HG02970 (cell line): Measurements from ENCODE around the gene MGAT3.
"Not testable (repeated sequence)": the region's sequence is repeated elsewhere in the genome, so short reads cannot be mapped to it uniquely, and the experiment has no call there.

Experiments
- ATAC-seq: cut with Tn5 transposase; IDR thresholded peaks from one replicate; pipeline ENCODE4 v1.9.1; 2021; ENCODE audit warnings: mild to moderate bottlenecking, moderate library complexity, moderate number of reproducible peaks; ENCODE audit not compliant: unreplicated experiment, low FRiP score

MGAT3 gene

DNA sequence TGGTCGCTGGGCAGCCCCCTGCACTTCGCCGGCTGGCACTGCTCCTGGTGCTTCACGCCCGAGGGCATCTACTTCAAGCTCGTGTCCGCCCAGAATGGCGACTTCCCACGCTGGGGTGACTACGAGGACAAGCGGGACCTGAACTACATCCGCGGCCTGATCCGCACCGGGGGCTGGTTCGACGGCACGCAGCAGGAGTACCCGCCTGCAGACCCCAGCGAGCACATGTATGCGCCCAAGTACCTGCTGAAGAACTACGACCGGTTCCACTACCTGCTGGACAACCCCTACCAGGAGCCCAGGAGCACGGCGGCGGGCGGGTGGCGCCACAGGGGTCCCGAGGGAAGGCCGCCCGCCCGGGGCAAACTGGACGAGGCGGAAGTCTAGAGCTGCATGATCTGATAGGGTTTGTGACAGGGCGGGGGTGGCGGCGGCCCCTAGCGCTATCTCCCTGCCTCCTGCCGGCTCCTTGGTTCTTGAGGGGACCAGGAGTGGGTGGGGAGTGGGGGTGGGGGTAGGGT is 31.8 kb downstream of the MGAT3 start:
- ATAC-seq: no peak

DNA sequence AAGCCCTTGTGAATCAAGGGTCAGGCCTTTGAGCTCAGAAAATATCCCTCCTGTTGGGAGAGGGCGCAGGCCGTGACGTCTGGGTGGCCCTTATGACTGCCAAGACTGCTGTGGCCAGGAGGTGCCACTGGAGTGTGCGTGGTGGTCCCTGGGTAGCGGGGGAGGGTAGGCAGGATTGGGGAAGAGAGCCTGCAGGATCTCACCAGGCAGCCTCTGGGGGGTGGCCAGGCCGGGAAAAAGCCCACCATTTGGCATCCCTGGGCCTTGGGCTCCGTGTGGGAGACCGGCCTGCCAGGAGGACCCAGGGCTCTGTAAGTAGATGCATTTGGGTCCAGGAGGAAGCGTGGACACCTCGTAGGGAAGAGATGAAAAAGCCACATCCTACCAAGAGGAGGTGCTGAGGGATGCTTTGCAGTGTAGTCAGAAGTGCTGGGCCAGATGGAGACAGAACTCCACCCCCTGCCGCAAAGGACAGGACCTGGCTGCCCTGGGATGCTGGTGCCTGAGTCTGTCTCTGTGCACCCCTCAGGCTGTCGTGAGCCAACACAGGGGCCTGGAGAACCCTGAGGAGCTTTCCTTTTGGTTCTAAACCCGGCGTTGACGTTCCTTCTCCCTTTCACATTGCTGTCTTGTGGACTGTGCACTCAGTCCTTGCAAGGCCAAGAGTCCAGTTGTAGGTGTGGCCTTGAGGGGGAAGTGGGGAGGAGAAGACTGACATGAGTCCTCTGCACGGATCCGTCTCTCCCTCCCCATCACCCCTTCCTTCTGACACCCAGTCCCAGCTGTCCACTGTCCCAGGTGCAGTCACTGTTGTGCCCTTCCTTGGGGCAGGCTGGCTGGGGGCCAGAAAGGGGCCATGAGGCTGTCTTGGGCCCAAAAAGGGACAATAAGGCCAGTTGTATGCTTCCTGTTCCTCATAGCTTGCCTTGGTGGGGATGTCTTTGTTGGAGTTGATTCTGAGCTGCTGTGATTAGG is 32.6 kb downstream of the MGAT3 start:
- no peak for ATAC-seq

DNA sequence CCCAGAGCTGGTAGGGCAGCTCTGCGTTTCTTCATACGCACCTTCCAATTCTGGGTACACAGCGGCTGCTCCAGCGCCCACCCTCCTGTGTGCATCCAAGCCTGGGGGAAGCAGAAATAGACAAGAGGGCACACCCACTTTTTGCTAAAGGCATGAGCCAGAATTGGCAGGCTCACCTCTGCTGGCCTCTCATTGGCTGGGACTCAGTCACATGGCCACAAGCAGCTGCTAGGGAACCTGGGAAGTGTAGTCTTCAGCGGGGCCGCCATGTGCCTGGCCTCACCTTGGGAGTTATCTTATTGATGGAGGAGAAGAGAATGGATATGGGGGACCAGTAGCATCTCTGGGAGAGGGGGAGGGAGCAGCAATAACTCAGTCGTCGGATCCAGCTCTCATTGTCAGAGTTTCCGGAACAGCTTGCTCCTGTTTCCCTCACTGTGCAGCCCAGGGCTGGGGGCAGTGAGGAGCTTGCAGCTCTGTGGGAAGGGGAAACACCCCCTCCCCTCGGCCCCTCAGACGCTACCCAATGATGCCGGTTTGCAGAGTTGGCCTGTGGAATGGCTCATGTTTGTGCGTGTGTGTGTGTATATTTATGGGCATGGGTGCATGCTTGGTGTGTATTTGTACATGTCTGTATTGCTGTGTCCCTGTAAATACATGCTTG is 33.5 kb downstream of the MGAT3 start:
- ATAC-seq: no peak

DNA sequence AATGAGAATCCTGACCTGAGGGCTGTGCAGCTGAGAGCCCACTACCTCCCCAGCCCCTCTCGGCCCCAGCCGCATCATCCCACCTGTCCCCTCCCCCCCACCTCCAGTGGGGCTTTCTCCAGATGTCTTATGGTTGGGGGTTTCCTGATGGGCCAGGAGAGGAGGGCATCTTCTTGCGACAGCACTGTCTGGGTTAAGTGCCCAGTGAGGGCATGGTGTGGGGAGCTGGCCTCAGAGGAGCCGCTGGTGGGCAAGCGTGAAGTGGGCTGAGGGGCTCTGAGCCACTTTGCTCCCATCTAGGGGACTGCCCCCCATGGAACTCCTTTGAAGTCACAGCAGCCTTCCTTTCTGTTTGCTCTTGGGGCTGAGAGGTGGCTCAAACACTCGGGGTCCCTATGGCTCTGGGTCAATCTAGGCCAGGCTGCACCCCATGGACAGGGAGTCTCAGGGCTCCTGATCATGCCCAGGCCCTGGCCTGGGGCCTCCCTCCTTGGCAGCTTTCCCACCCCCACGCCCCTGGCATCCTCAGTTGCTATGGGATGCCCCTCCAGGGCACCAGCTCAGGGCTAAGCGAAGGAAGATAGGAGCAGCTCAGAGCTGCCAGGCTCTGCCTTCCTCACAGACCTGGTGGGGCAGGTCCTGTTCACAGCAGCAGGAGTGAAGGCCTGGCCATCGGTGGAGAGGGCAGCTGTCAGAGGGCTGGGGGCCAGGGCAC is 34.3 kb downstream of the MGAT3 start:
- no peak for ATAC-seq

DNA sequence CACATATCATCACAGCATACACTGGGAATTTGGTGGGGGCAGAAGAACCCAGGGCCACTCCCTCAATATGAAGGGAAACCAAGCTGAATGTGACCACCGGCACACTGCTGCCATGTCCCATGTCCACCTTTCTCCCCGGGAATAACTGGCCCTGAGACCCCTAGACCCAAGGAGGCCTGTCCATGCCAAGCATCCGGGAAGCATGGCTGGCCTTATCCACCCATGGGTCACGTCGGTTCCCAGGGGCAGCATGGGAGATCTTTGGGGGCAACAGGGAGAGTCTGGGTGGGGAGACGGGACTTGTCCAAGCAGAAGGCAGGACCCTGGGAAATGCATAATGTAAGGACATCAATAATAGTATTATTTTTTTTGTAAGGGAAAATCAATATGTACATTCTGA is 34.9 kb downstream of the MGAT3 start:
- ATAC-seq: no peak

DNA sequence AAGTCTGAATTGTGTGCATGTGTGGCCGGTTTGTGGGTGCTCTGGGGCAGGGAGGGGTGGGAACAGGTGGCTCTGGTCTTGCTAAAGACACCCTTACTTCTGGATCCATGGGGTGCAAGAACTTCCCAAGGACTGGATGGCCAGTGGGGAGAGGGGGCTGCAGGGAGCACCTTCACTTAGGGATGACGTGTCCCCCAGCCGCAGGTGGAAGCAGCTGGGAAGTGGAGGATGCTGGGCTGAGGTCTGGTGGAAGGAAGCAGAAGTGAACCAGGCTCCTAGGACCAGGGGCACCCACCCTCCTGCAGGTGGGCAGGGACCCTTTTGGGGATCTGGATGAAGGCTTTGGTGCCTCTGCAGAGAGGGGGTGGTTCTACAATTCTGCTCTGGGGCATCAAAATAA is 35.4 kb downstream of the MGAT3 start:
- no peak for ATAC-seq

DNA sequence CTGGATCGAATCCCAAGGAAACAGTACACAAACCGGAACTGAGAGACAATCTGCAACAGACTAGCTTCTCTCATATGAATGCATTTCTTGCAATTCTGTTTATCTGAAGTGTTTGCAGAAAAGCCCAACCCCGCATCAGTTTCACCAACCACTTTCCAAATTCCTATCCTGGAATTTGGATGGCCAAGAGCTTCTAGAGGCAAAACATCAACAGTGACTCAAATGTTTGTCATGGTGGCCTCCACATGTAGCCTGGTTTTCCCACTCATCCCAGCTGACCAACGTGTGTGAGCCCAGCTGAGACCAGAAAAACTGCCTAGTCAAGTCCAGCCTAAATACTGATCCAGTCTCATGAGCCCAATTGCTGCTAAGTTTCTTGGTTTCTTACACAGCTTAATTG is 36.9 kb downstream of the MGAT3 start:
- ATAC-seq: no peak

DNA sequence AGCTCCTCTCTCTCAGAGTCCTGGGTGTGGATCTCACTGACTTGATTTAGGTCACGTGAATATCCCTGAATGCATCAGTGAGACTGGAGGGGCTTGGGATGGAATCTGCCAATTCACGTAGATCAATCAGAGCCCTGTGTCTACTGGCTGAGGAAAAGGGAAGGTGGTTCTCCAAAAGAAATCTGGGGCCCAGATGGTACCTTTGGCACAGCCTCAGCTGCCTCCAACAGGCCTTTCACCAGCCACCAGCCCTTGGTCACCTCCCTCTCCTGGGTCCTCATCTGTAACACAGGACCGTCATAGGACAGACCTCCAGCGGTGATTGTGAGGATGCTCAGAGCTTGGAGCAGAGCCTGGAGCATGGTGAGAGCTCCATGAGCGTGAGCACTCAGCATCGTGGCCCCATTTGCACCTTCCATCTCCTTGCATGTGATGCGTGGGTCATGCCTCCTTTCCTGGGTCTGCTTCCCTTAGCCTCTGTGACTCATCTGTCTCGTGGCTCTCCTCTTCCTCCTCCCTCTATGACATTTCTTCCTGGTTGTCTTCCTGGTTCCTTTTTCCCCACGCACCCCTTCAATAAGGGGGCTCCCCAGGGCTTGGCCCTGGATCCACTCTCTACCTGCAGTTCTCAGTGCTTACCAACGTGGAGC is 37.8 kb downstream of the MGAT3 start:
- no peak for ATAC-seq

DNA sequence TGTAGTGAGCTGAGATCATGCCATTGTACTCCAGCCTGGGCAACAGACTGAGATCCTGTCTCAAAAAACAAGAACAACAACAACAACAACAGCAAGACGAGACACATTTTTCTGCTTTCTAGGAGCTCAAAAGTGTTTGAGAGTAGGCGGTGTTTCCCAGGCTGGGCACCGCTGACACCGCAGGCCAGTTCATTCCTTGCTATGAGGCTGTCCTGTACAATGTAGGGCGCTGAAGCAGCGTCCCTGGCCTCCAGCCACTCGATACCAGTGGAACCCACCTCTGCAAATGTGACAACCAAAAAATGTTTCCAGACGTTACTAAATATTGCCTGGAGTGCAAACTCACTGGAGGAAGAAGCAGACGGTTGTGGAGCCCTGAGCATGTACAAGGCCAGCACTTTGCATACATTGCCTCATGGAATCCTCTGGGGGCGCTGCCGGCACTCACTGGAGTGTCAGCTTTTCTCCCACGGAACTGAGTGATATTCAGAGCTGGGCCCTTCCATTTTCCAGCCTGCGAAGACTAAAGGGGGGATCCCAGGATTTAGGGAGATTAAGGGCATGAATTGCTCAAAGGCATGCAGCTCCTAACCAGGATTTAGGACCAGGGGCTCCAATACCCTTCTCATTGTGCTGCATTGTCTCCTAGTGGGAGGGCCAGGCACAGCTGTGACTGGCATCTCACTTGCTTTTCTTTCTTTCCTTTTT is 39.5 kb downstream of the MGAT3 start:
- no peak for ATAC-seq

DNA sequence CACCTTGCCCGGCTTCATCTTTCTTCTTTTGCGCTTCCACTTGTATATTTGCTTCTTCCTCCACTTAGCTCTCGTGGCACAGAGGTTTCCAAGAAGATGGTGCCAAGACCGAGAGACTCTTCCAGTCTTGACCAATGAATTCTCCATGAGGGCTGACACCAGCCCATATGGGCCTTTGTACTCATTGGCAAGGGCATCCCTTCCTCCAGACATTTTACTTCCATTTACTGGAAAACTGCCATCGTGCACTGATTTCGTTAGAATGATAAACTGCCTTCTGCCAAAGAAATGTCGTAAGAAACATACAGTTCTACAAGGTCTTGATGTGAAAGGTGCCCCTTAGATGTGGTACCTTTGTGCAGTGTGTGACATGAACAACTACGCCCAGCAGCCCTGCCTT is 40.6 kb downstream of the MGAT3 start:
- ATAC-seq: no peak

DNA sequence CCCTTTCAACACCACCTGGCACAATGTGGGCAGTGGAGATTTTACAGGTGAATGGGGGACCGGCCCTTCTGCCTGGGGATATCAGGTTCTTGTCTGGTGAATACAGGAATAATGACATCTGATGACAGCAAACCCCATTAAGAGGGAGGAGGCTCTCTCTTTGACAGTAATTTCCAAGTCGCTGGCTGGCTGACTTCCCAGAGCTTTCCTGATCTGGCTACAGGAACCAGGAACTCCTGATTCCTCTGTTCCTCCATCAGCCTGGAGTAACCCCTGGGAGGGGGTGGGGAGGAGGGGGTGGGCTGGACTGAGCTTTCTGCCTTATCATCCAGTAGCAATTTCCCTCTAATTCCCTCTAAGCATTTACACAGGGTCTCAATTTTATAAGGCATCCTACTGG is 41.6 kb downstream of the MGAT3 start:
- no peak for ATAC-seq

DNA sequence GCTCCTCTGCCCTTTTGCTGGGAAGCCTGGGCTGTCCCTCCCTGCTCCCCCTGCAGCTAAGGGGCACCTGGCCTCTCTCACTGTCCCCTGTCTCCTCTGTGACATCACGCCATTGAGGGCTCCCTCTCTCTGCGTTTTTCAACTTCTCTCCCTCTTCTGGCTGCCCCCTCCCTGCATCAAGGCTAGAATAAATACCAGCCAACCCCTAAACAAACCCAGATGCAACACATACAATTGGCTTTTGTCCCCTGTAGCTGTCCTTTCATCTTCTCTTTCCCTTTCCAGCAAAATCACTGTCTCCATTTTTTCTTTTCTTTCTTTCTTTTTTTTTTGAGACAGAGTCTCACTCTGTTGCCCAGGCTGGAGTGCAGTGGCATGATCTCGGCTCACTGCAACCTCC is 42.0 kb downstream of the MGAT3 start:
- no peak for ATAC-seq

DNA sequence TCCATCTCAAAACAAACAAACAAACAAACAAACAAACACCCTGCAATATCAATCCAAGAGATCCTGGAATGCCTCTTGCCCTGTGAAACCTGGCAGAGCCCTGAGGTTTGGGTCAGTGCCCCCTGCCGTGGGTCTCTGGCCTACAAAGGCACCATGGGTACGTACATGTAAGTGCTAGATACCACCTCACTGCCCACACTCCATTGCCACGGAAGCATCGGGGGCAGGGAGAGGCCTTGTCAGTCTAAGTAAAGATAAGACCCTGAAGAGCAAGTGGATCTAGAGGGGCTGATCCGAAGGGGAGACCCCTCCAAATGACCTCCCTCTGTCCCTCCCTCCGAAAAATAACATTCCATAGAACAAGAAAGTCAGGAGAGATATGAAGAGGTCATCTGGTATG is 43.3 kb downstream of the MGAT3 start:
- ATAC-seq: no peak

DNA sequence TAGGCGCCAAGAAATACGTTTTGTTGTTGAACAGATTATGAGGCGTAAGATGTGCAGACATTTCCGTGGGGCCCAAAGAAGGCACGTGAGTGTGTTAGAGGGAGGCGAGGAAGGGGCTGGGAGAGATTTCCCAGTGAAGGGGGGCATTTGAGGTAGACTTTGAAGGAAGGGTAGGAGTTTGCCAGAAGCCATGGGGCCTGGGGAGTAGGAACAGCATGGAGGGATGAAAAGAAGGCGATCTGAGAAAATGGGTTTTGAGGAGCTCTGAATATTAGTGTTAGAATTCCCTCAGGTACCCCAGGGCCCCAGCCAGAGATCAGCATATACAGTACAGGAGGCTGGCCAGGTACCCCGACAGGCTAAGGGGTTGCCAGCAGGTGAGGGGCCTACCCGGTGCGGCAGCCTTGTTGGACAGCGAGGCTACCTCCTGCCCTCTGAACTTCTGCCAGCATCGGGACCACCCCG is 44.9 kb downstream of the MGAT3 start:
- no peak for ATAC-seq

DNA sequence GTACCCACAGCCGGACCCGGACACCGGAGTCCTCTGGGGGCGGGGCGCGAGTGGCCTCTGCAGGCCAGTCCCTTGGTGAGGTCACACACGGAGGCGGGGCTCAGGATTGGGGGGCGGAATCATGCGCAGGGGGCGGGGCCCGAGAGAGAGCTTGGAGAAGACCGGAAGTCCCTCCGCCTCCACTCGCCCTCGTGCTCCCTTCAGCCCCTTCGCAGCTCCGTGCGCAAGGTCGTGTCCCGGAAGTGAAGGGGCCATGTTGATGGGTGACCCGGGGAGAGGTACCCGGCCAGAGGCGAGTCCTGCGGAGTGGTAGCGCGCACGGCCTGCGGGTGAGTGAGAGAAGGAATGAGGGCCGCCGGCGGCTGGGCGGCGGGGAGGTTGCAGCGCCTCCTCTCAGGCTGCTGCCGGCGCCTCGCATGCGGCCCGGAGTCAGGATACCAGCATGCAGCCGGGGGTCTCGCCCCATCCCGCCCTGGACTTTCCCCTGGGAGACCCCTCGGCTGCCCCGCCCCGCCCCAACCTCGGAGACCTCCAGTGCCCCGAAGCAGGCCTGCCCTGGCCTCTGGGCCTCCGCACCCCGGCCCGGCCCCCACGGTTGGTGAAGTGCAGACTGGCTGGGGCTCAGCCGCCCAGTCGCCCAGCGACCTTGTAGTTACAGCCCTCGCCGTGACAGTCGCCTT is 45.4 kb downstream of the MGAT3 start, which contains the start of gene MIEF1:
MIEF1 (plus strand) TSS at position 182 of the 680 bp plus-strand sequence. CDS start 9,005 bp downstream, outside the sequence.
- peak; percentile 82 for ATAC-seq

DNA sequence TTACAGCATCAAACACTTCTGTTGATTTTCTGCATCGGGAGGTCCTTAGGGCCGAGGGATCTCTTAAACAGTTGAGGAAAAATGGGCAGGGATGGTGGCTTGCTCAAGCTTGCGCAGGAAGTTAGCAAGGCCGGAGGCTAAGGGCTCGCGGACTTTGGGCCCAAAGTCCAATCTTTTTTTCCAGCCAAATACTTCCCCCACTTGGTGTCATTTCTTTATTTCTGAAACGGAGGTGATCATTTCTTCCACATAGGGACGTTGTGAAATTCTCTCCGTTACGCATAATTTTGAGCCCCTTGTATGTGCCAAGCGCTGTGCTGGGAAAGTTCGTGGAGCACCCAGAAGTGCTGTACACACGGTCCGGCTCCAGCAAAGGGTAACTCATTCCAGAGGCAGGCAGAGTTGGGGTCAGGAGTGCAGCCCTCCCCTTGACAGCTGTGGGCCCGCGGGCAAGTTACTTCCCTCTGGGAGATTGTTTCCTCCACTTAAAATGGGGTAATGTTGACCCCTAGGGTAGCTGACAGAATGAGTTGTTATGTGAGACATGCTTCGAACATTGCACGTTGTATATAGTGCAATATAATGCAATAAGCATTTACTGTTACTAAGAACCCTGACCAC is 46.1 kb downstream of the MGAT3 start:
- ATAC-seq: no peak

DNA sequence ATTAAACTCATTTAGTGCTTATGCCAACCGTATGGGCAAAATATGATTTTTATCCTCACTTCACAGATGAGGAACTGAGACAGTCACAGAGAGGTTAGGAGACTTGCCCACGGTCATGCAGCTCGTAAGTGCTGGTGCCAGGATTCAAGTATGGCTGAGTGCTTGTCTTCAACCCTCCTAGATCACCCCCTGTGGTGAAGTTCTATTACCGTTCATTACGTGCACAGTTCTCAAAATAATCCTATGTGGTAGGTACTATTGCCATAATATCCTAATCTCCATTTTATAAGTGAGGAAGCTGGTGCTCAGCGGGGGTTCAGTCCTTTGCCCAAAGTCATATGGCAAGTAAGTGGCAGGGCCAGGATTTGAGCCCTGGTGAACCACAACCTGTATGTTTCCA is 46.8 kb downstream of the MGAT3 start:
- ATAC-seq: no peak

DNA sequence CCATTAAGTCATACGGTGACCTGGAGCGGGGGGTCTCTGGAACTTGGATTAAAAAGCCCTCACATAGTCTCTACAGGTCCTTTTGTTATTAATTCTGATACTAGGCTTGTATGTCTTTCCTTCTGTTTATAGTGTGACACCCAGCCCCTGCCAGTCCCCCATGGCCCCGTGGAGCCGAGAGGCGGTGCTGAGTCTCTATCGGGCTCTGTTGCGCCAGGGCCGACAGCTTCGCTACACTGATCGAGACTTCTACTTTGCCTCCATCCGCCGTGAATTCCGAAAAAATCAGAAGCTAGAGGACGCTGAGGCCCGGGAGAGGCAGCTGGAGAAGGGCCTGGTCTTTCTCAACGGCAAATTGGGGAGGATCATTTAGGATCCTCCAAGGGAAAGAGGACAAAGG is 47.3 kb downstream of the MGAT3 start:
- ATAC-seq: no peak

DNA sequence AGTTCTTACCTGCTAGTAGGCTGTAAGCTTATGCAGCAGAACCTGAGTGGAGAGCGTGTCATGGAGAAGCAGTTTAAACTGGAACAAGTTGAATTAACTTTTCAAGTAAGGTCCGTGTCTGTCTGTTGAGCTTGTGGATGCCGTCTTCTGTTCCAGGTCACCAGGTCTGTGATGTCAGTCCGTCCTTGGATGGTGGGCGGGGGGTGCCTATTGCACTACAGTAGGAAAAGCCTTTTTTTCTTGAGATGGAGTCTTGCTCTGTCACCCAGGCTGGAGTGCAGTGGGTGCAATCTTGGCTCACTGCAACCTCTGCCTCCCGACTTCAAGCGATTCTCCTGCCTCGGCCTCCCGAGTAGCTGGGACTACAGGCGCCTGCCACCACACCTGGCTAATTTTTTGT is 50.2 kb downstream of the MGAT3 start:
- ATAC-seq: not testable (repeated sequence)
